Neural progenitor cell (in vitro differentiated cells): ENCODE measurements around the gene SRRD. TPM values are rescaled to one million over a fixed set of nuclear protein-coding genes. Genes with fewer than 3 reads are reported as not detected.

ENCODE experiments used
- DNase-seq: peaks from one replicate; pipeline ENCODE4 v3.0.0-alpha.2; 2016; ENCODE audit warnings: low spot score
- H2AFZ ChIP-seq: fragments of 200-600 bp; sonication (generic); replicated peaks from 2 replicates; pipeline ENCODE4 v1.6.1; 2016; ENCODE audit warnings: antibody characterized with exemption
- H3F3A ChIP-seq: fragments of 200-600 bp; sonication (generic); 2 replicates; pipeline ENCODE4 v1.6.1; 2016; ENCODE audit warnings: antibody characterized with exemption, low read depth
- H3K27ac ChIP-seq: fragments of 200-600 bp; sonication (generic); 2 replicates; pipeline ENCODE4 v1.5.1; 2016; ENCODE audit warnings: mild to moderate bottlenecking
- H3K27me3 ChIP-seq: fragments of 200-600 bp; sonication (generic); 2 replicates; pipeline ENCODE4 v1.6.1; 2016; ENCODE audit warnings: mild to moderate bottlenecking, moderate library complexity
- H3K36me3 ChIP-seq: fragments of 200-600 bp; sonication (generic); 2 replicates; pipeline ENCODE4 v1.5.1; 2016
- H3K4me1 ChIP-seq: fragments of 200-600 bp; sonication (generic); 2 replicates; pipeline ENCODE4 v1.6.1; 2016; ENCODE audit warnings: mixed run types
- H3K4me2 ChIP-seq: fragments of 200-600 bp; sonication (generic); 2 replicates; pipeline ENCODE4 v1.6.1; 2016
- H3K4me3 ChIP-seq: fragments of 200-600 bp; sonication (generic); 2 replicates; pipeline ENCODE4 v1.5.1; 2016
- H3K79me2 ChIP-seq: fragments of 200-600 bp; sonication (generic); 2 replicates; pipeline ENCODE4 v1.6.1; 2016; ENCODE audit warnings: low read depth
- H3K9ac ChIP-seq: fragments of 200-600 bp; sonication (generic); 2 replicates; pipeline ENCODE4 v1.6.1; 2016
- H3K9me3 ChIP-seq: fragments of 200-600 bp; sonication (generic); 2 replicates; pipeline ENCODE4 v1.5.1; 2016; ENCODE audit warnings: low read depth
- H4K20me1 ChIP-seq: fragments of 200-600 bp; sonication (generic); 2 replicates; pipeline ENCODE4 v1.6.1; 2016; ENCODE audit warnings: low read depth
- H3K27ac Mint-ChIP-seq: 3 replicates; pipeline ENCODE4 v1.8.0; 2021; ENCODE audit warnings: mixed read lengths
- H3K27me3 Mint-ChIP-seq: 2 replicates; pipeline ENCODE4 v1.8.0; 2022; ENCODE audit warnings: low read depth, mild to moderate bottlenecking, inconsistent platforms, moderate library complexity, mixed read lengths; ENCODE audit not compliant: insufficient read depth
- H3K36me3 Mint-ChIP-seq: 3 replicates; pipeline ENCODE4 v1.8.0; 2021; ENCODE audit warnings: mixed read lengths
- H3K4me1 Mint-ChIP-seq: 3 replicates; pipeline ENCODE4 v1.8.0; 2021; ENCODE audit warnings: mixed read lengths
- H3K4me3 Mint-ChIP-seq: 3 replicates; pipeline ENCODE4 v1.8.0; 2021; ENCODE audit warnings: mild to moderate bottlenecking, moderate library complexity, mixed read lengths
- H3K9me3 Mint-ChIP-seq: 3 replicates; pipeline ENCODE4 v1.8.0; 2020; ENCODE audit warnings: mixed read lengths
- EZH2 ChIP-seq: fragments of 200-600 bp; sonication (generic); IDR thresholded peaks from 2 replicates; pipeline ENCODE4 v1.6.1; 2017; ENCODE audit warnings: antibody characterized with exemption, mild to moderate bottlenecking, moderate library complexity
- EZH2phosphoT487 ChIP-seq: fragments of 200-600 bp; sonication (generic); IDR thresholded peaks from 2 replicates; pipeline ENCODE4 v1.6.1; 2017; ENCODE audit warnings: antibody characterized with exemption
- total RNA-seq: library from RNA; depleted of rRNA; stranded (reverse); fragments of >200 nt; gene quantifications from 2 replicates; pipeline ENCODE4 v1.2.3, GENCODE V29; 2015; ENCODE audit warnings: low replicate concordance
- TF ChIP-seq, protein P1 (sequence below): fragments of 200-600 bp; sonication (generic); IDR thresholded peaks from 2 replicates; pipeline ENCODE4 v1.5.1; 2017; ENCODE audit warnings: antibody characterized with exemption, mild to moderate bottlenecking

The SRRD gene
- 28.0 and 36.0 TPM in 2 replicates for total RNA-seq

GRCh38 chr22:26483439-26484359, at the start of gene SRRD, which contains the start of gene HPS4:
Gene SRRD (plus strand): TSS chr22:26483877. CDS start chr22:26483891, 14 bp downstream.
Gene HPS4 (minus strand): TSS chr22:26483783. CDS start chr22:26481762, 2,021 bp downstream.
- H3K4me2 ChIP-seq: peak within 1 kb of the TSS; percentile 95
- H3K36me3 ChIP-seq: no peaks in the 10 kb centered on the region
- peak; percentile 33 for TF ChIP-seq EZH2
- TF ChIP-seq, protein P1, sequence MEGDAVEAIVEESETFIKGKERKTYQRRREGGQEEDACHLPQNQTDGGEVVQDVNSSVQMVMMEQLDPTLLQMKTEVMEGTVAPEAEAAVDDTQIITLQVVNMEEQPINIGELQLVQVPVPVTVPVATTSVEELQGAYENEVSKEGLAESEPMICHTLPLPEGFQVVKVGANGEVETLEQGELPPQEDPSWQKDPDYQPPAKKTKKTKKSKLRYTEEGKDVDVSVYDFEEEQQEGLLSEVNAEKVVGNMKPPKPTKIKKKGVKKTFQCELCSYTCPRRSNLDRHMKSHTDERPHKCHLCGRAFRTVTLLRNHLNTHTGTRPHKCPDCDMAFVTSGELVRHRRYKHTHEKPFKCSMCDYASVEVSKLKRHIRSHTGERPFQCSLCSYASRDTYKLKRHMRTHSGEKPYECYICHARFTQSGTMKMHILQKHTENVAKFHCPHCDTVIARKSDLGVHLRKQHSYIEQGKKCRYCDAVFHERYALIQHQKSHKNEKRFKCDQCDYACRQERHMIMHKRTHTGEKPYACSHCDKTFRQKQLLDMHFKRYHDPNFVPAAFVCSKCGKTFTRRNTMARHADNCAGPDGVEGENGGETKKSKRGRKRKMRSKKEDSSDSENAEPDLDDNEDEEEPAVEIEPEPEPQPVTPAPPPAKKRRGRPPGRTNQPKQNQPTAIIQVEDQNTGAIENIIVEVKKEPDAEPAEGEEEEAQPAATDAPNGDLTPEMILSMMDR: no peak
- peaks cover 23% of the 10 kb centered on the region for H3F3A ChIP-seq
- peak within 1 kb of the TSS; percentile 91 for H3K9ac ChIP-seq
- Mint-ChIP-seq H3K27ac (peak within 1 kb of the TSS; percentile 97), H3K36me3 (peaks cover 7% of the 10 kb centered on the region), H3K9me3 (no peaks in the 10 kb centered on the region), H3K4me1 (peaks cover 46% of the 10 kb centered on the region), H3K27me3 (peaks cover 3% of the 10 kb centered on the region), H3K4me3 (peak within 1 kb of the TSS; percentile 98)
- H3K9me3 ChIP-seq: no peaks in the 10 kb centered on the region
- H3K27me3 ChIP-seq: no peaks in the 10 kb centered on the region
- peak; percentile 98 for DNase-seq
- peaks cover 73% of the 10 kb centered on the region for H3K79me2 ChIP-seq
- peak within 1 kb of the TSS; percentile 47 for H2AFZ ChIP-seq
- H3K27ac ChIP-seq: peak within 1 kb of the TSS; percentile 91
- peaks cover 25% of the 10 kb centered on the region for H3K4me1 ChIP-seq
- peaks cover 4% of the 10 kb centered on the region for H4K20me1 ChIP-seq
- peak within 1 kb of the TSS; percentile 78 for H3K4me3 ChIP-seq

DNA sequence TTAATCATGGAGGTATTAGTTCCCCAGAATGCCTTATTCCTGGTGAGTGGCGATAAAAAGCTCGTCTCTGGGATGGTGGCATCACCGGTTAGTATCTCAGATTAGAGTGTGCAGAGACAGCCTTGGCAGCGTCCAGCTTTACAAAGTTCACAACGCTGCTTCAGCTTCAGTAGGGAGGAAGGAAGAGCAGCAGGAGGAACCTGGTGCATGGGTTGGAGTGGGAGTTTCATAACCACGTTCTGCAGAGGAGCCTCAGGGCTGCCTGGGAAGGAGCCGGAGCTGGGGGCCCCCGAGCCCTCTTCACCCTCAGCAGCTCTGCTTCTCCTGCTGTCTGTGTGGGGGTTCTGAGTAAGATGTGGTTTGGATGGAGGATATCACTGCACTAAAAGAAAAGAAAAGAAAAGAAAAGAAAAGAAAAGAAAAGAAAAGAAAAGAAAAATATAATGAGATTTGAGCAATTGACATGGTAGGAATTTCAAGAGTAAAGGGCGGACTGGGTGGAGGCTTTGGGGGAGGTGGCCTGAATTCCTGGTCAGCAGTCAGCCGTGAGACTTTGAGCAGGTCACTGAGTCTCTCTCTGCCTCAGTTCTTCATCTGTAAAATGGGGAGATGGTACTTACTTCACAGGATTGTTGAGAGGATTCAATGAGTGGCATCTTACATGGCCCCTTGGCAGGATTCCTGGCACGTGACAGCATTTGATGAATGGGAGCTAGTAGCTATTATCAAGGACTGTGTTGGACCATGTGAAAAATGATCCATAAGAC, 48.2 kb upstream of the SRRD start:
- no peak overlapping the region for H3K4me3 Mint-ChIP-seq

GRCh38 chr22:26436903-26437515, 46.7 kb upstream of the SRRD start:
- Histone ChIP-seq H3K27me3 (no peaks in the 10 kb centered on the region), H3K4me1 (peaks cover 7% of the 10 kb centered on the region), H3K27ac (no peak overlapping the region), H4K20me1 (peaks cover 33% of the 10 kb centered on the region), H3F3A (peaks cover 9% of the 10 kb centered on the region), H3K9ac (no peak overlapping the region), H3K36me3 (no peaks in the 10 kb centered on the region), H3K4me3 (no peak overlapping the region), H3K9me3 (no peaks in the 10 kb centered on the region), H3K4me2 (no peak overlapping the region), H2AFZ (no peak overlapping the region), H3K79me2 (no peaks in the 10 kb centered on the region)
- Mint-ChIP-seq H3K4me1 (peaks cover 28% of the 10 kb centered on the region), H3K4me3 (no peak overlapping the region), H3K9me3 (no peaks in the 10 kb centered on the region), H3K27ac (no peak overlapping the region), H3K27me3 (peaks cover 7% of the 10 kb centered on the region), H3K36me3 (no peaks in the 10 kb centered on the region)
- TF ChIP-seq EZH2phosphoT487 (no peak), EZH2 (no peak)
- TF ChIP-seq, protein P1: no peak
- no peak for DNase-seq

More for the DNA sequence above, 48.2 kb upstream of the SRRD start:
- H3K36me3 Mint-ChIP-seq: no peaks in the 10 kb centered on the region
- TF ChIP-seq EZH2phosphoT487 (no peak), EZH2 (no peak)
- TF ChIP-seq, protein P1: no peak
- H4K20me1 ChIP-seq: peaks cover 40% of the 10 kb centered on the region
- peaks cover 8% of the 10 kb centered on the region for H3K79me2 ChIP-seq
- no peak overlapping the region for H3K4me3 ChIP-seq
- H2AFZ ChIP-seq: no peak overlapping the region
- H3K27ac Mint-ChIP-seq: no peak overlapping the region
- H3K9ac ChIP-seq: no peak overlapping the region
- H3K4me2 ChIP-seq: no peak overlapping the region
- peaks cover 1% of the 10 kb centered on the region for H3K27me3 ChIP-seq
- H3K9me3 ChIP-seq: no peaks in the 10 kb centered on the region
- no peaks in the 10 kb centered on the region for H3K9me3 Mint-ChIP-seq
- H3K27ac ChIP-seq: no peak overlapping the region
- H3F3A ChIP-seq: peaks cover 24% of the 10 kb centered on the region
- peaks cover 41% of the 10 kb centered on the region for H3K4me1 Mint-ChIP-seq
- no peak for DNase-seq
- H3K27me3 Mint-ChIP-seq: peaks cover 9% of the 10 kb centered on the region
- H3K36me3 ChIP-seq: no peaks in the 10 kb centered on the region
- H3K4me1 ChIP-seq: peaks cover 22% of the 10 kb centered on the region
